GM18519 (cell line): ENCODE results near the gene ZBTB8OS.
A peak's percentile ranks its signal among the peaks of the same experiment; 100 is the strongest.
"Not testable (repeated sequence)": the region's sequence is repeated elsewhere in the genome, so short reads cannot be mapped to it uniquely, and the experiment has no call there.

Experiments used
- ATAC-seq: cut with Tn5 transposase; IDR thresholded peaks from one replicate; pipeline ENCODE4 v1.9.1; 2021; ENCODE audit warnings: mild to moderate bottlenecking, moderate library complexity; ENCODE audit not compliant: unreplicated experiment, low FRiP score

The ZBTB8OS gene

GRCh38 chr1:32651461-32652073 lies 1.2 kb upstream of the ZBTB8OS start:
- no peak for ATAC-seq

GRCh38 chr1:32650752-32651460 lies 556 bp upstream of the ZBTB8OS start, which contains the start of gene RBBP4:
TSS of gene RBBP4 (plus strand) at chr1:32651208. CDS start at chr1:32651307, 99 bp downstream.
- ATAC-seq = peak; percentile 68

- no peak for ATAC-seq
Measured at GRCh38 chr1:32647308-32648134, 2.8 kb downstream of the ZBTB8OS start.

- ATAC-seq = no peak
Measured at GRCh38 chr1:32644426-32644825, 5.9 kb downstream of the ZBTB8OS start.

GRCh38 chr1:32642292-32642827 lies 8.0 kb downstream of the ZBTB8OS start:
- ATAC-seq = not testable (repeated sequence)

GRCh38 chr1:32639489-32640075 lies 10.8 kb downstream of the ZBTB8OS start:
- no peak for ATAC-seq

- ATAC-seq = no peak
Measured at GRCh38 chr1:32636914-32637645, 13.3 kb downstream of the ZBTB8OS start.

- ATAC-seq = no peak
Measured at GRCh38 chr1:32635508-32636277, 14.7 kb downstream of the ZBTB8OS start.

GRCh38 chr1:32632829-32633228 lies 17.5 kb downstream of the ZBTB8OS start:
- no peak for ATAC-seq

GRCh38 chr1:32630173-32630572 lies 20.2 kb downstream of the ZBTB8OS start:
- not testable (repeated sequence) for ATAC-seq

GRCh38 chr1:32627596-32628162 lies 22.7 kb downstream of the ZBTB8OS start:
- ATAC-seq = no peak

- no peak for ATAC-seq
Measured at GRCh38 chr1:32626176-32626575, 24.2 kb downstream of the ZBTB8OS start.

GRCh38 chr1:32623775-32624174 lies 26.6 kb downstream of the ZBTB8OS start:
- ATAC-seq = no peak

- ATAC-seq = no peak
Measured at GRCh38 chr1:32622806-32623681, 27.3 kb downstream of the ZBTB8OS start.

GRCh38 chr1:32622205-32622604 lies 28.1 kb downstream of the ZBTB8OS start:
- ATAC-seq = no peak

- ATAC-seq = peak; percentile 64
Measured at GRCh38 chr1:32619701-32620485, 30.5 kb downstream of the ZBTB8OS start.

GRCh38 chr1:32618673-32619221 lies 31.6 kb downstream of the ZBTB8OS start:
- no peak for ATAC-seq
